DOHH2 (cell line): ENCODE results near the gene C11orf68.

Experiments
- EZH2phosphoT487 ChIP-seq: fragments of 200-600 bp; sonication (generic); IDR thresholded peaks from 2 replicates; pipeline ENCODE4 v1.6.1; 2017; ENCODE audit warnings: borderline replicate concordance, mild to moderate bottlenecking, antibody characterized with exemption, low read length, moderate library complexity, mixed read lengths
- TF ChIP-seq, protein P1 (sequence below): fragments of 200-600 bp; sonication (generic); IDR thresholded peaks from one replicate; pipeline ENCODE4 v1.5.1; 2014; ENCODE audit warnings: antibody characterized with exemption, mild to moderate bottlenecking, low read depth, low read length; ENCODE audit not compliant: poor library complexity, severe bottlenecking

DNA sequence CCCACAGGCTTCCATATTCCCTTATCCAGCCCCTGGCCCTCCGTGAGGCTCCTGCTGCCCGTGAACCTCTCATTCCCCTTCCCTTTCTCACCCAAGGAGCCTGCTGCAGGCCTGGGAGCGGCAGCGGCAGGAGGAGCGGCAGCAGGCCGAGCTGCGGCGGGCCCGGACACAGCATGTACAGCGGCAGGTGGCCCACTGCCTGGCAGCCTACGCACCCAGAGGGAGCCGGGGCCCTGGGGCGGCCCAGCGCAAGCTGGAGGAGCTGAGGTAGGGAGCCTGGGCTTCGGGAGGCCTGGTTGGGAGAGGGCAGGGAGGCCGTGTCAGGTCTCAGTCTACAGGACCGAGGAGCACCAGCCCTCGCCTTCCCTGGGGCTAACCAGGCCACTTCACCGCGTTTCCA, 34.6 kb upstream of the C11orf68 start:
- TF ChIP-seq, protein P1, sequence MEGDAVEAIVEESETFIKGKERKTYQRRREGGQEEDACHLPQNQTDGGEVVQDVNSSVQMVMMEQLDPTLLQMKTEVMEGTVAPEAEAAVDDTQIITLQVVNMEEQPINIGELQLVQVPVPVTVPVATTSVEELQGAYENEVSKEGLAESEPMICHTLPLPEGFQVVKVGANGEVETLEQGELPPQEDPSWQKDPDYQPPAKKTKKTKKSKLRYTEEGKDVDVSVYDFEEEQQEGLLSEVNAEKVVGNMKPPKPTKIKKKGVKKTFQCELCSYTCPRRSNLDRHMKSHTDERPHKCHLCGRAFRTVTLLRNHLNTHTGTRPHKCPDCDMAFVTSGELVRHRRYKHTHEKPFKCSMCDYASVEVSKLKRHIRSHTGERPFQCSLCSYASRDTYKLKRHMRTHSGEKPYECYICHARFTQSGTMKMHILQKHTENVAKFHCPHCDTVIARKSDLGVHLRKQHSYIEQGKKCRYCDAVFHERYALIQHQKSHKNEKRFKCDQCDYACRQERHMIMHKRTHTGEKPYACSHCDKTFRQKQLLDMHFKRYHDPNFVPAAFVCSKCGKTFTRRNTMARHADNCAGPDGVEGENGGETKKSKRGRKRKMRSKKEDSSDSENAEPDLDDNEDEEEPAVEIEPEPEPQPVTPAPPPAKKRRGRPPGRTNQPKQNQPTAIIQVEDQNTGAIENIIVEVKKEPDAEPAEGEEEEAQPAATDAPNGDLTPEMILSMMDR: no peak
- TF ChIP-seq EZH2phosphoT487: no peak
